Stimulated activated naive CD8-positive, alpha-beta T cell treated with anti-CD3 and anti-CD28 coated beads, Interleukin-15, Interleukin-2, amounts not matched to agents 100 ng/mL and 50 ng/mL, for 24 hours (primary cell): ENCODE measurements around the gene KRT83.

ENCODE experiments used
- H3K27ac Mint-ChIP-seq: one replicate; pipeline ENCODE4 v1.8.0; 2021; ENCODE audit warnings: mild to moderate bottlenecking, mixed read lengths
- H3K27me3 Mint-ChIP-seq: one replicate; pipeline ENCODE4 v1.8.0; 2021; ENCODE audit warnings: mixed read lengths
- H3K36me3 Mint-ChIP-seq: one replicate; pipeline ENCODE4 v1.8.0; 2021; ENCODE audit warnings: low read depth, mixed read lengths
- H3K4me1 Mint-ChIP-seq: one replicate; pipeline ENCODE4 v1.8.0; 2021; ENCODE audit warnings: low read depth, mixed read lengths
- H3K4me3 Mint-ChIP-seq: one replicate; pipeline ENCODE4 v1.8.0; 2021; ENCODE audit warnings: mild to moderate bottlenecking, mixed read lengths
- H3K9me3 Mint-ChIP-seq: one replicate; pipeline ENCODE4 v1.8.0; 2021; ENCODE audit warnings: mixed read lengths

KRT83 gene

GRCh38 chr12:52358575-52359350 lies 37.6 kb upstream of the KRT83 start:
- Mint-ChIP-seq H3K4me1 (peaks cover 28% of the 10 kb centered on the region), H3K4me3 (no peak overlapping the region), H3K36me3 (no peaks in the 10 kb centered on the region), H3K9me3 (no peaks in the 10 kb centered on the region), H3K27me3 (peaks cover 4% of the 10 kb centered on the region), H3K27ac (no peak overlapping the region)

- peaks cover 7% of the 10 kb centered on the region for H3K27me3 Mint-ChIP-seq
- no peak overlapping the region for H3K4me3 Mint-ChIP-seq
- no peaks in the 10 kb centered on the region for H3K9me3 Mint-ChIP-seq
- H3K36me3 Mint-ChIP-seq = no peaks in the 10 kb centered on the region
- H3K27ac Mint-ChIP-seq = no peak overlapping the region
- peaks cover 42% of the 10 kb centered on the region for H3K4me1 Mint-ChIP-seq
These were observed 35.8 kb upstream of the KRT83 start for GRCh38 chr12:52356762-52357580.

GRCh38 chr12:52356031-52356761 lies 35.0 kb upstream of the KRT83 start:
- Mint-ChIP-seq H3K27ac (no peak overlapping the region), H3K4me3 (no peak overlapping the region), H3K4me1 (peaks cover 49% of the 10 kb centered on the region), H3K36me3 (no peaks in the 10 kb centered on the region), H3K9me3 (no peaks in the 10 kb centered on the region), H3K27me3 (peaks cover 11% of the 10 kb centered on the region)

DNA sequence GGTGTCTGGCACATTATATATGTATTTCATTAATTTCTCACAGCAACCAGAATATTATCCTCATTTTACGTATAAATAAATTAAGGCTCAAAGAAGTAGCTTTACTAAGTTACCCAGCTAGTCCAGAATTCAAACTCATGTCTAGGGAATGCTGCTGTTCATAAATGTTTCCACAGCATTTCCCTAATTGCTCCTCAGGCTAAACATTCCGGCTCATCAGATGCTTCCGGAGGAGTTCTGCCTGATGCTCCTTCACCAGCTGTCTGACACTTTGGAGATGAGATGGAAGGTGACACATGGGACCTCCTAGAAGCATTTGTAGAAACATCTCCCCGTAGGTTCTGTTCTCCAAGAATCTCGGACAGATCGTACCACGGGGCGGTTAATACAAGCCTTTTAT lies 34.0 kb upstream of the KRT83 start:
- H3K4me3 Mint-ChIP-seq = no peak overlapping the region
- peaks cover 53% of the 10 kb centered on the region for H3K4me1 Mint-ChIP-seq
- peaks cover 11% of the 10 kb centered on the region for H3K27me3 Mint-ChIP-seq
- no peaks in the 10 kb centered on the region for H3K9me3 Mint-ChIP-seq
- H3K36me3 Mint-ChIP-seq = no peaks in the 10 kb centered on the region
- H3K27ac Mint-ChIP-seq = no peak overlapping the region

GRCh38 chr12:52354200-52354599 lies 33.0 kb upstream of the KRT83 start:
- H3K27me3 Mint-ChIP-seq = peaks cover 14% of the 10 kb centered on the region
- no peaks in the 10 kb centered on the region for H3K36me3 Mint-ChIP-seq

DNA sequence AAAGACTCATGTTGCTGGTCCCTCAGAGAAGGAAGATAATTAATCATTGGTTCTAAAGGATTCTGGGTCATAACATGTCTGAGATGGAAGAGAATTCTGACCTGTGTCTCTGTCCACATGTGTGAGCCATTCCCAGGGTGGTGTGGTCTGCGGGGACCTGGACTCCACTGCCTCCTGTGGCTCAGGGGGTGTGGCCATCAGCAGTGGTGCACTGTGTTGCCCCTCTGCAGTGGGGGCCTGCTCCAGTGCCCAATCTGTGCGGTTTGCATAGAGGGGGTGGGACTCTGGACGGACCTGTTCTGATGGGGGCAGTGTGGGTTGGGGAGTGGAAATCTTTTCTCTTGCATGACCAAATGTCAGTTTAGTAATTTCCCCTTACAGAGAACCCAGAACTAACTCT lies 32.6 kb upstream of the KRT83 start:
- no peak overlapping the region for H3K27ac Mint-ChIP-seq
- no peaks in the 10 kb centered on the region for H3K36me3 Mint-ChIP-seq
- no peaks in the 10 kb centered on the region for H3K9me3 Mint-ChIP-seq
- peaks cover 43% of the 10 kb centered on the region for H3K4me1 Mint-ChIP-seq
- H3K27me3 Mint-ChIP-seq = peaks cover 15% of the 10 kb centered on the region
- H3K4me3 Mint-ChIP-seq = no peak overlapping the region

More at GRCh38 chr12:52354200-52354599, 33.0 kb upstream of the KRT83 start:
- Mint-ChIP-seq H3K9me3 (no peaks in the 10 kb centered on the region), H3K4me3 (no peak overlapping the region), H3K4me1 (peaks cover 47% of the 10 kb centered on the region), H3K27ac (no peak overlapping the region)

- peaks cover 35% of the 10 kb centered on the region for H3K4me1 Mint-ChIP-seq
- H3K36me3 Mint-ChIP-seq = no peaks in the 10 kb centered on the region
- H3K27ac Mint-ChIP-seq = no peak overlapping the region
- peaks cover 15% of the 10 kb centered on the region for H3K27me3 Mint-ChIP-seq
- no peak overlapping the region for H3K4me3 Mint-ChIP-seq
- no peaks in the 10 kb centered on the region for H3K9me3 Mint-ChIP-seq
These were observed 31.8 kb upstream of the KRT83 start for GRCh38 chr12:52352951-52353350.

GRCh38 chr12:52351196-52352059 lies 30.2 kb upstream of the KRT83 start:
- Mint-ChIP-seq H3K9me3 (no peaks in the 10 kb centered on the region), H3K4me1 (peaks cover 29% of the 10 kb centered on the region), H3K27ac (peak overlapping the region; percentile 64), H3K4me3 (no peak overlapping the region), H3K36me3 (no peaks in the 10 kb centered on the region), H3K27me3 (peaks cover 15% of the 10 kb centered on the region)

DNA sequence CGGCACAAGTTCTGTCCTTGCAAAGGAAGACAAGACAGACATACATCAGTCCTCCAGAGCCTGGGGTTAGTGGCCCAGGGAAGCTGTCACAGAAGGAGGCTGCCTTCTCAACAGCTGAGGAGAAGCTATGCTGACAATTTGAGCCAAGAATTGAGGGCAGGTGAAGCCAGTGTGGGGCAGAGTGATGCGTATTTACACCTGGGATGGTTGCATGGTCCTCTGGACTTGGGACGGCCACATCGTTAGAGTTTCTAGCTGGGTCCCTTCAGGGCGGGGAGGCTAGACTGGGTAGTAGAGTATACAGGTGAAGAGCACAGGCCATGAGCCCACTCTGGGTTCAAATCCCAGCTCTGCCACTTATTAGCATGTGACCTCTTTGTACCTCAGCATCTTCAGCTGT lies 29.6 kb upstream of the KRT83 start:
- Mint-ChIP-seq H3K27me3 (peaks cover 15% of the 10 kb centered on the region), H3K4me1 (peaks cover 29% of the 10 kb centered on the region), H3K4me3 (no peak overlapping the region), H3K9me3 (no peaks in the 10 kb centered on the region), H3K36me3 (no peaks in the 10 kb centered on the region), H3K27ac (no peak overlapping the region)

DNA sequence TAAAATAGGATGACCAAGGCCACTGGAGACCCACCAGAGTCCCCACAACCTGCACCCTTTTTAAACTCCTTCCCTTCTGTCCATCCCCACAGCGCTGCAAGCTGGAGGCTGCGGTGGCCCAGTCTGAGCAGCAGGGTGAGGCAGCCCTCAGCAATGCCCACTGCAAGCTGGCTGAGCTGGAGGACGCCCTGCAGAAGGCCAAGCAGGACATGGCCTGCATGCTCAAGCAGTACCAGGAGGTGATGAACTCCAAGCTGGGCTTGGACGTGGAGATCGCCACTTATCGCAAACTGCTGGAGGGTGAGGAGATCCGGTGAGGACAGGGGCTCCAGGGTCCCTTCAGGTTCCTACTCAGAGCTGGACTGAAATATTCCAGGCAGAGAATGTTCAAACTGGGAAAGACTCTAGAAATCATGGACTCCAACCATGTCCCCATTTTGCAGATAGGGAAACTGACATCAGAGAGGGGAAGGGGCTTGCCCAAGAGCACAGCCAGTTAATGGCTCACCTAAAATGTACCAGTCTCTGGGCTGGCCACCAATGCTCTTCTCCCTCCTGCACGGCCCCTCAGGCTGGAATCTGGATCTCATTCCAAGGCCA lies 28.9 kb upstream of the KRT83 start:
- no peak overlapping the region for H3K4me3 Mint-ChIP-seq
- no peaks in the 10 kb centered on the region for H3K9me3 Mint-ChIP-seq

GRCh38 chr12:52349196-52349595 lies 28.0 kb upstream of the KRT83 start:
- Mint-ChIP-seq H3K27me3 (peaks cover 16% of the 10 kb centered on the region), H3K4me1 (peaks cover 28% of the 10 kb centered on the region), H3K27ac (no peak overlapping the region), H3K4me3 (no peak overlapping the region), H3K9me3 (no peaks in the 10 kb centered on the region), H3K36me3 (no peaks in the 10 kb centered on the region)

More for the DNA sequence above, 28.9 kb upstream of the KRT83 start:
- Mint-ChIP-seq H3K27me3 (peaks cover 15% of the 10 kb centered on the region), H3K27ac (no peak overlapping the region), H3K36me3 (no peaks in the 10 kb centered on the region), H3K4me1 (peaks cover 29% of the 10 kb centered on the region)

DNA sequence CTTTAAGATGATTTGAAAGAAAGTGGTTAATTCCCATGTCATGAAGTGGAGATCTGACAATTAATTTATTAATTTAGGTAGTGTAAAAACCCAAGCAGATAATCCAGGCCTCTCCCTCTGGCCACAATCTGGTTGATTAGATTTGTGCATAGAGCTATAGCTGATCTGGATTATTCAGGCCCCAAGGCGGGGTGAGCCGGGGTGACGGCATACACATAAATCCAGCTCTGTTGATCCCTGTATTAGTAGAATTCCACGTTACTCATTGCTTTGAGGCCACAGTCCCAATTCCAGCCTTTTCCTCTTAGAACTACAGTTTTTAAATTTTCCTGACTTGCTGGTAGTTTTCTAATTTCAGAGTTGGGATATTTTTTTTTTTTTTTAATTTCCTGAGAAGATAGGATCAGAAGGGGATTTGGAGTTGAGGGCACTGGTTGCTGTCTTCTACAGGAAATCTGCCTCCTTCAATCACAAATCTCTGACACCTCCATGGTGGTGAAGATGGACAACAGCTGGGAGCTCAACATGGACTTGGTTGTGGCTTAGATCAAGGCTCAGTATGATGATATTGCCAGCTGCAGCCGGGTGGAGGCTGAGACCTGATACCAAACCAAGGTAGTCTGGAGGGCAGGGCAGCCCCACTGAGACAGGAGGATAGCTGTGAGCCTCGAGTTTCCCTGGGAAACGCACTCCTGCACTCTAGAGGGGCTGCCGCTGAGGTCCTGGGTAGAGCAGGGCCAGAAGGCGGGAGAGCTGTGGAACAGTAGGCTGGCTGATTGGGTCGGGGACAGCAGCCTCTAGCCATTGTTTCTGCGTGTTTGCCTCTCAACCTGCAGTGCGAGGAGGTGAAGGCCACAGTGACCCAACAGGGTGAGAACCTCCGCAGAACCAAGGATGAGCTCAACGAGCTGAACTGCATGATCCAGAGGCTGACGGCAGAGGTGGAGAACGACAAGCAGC lies 26.6 kb upstream of the KRT83 start:
- Mint-ChIP-seq H3K27ac (no peak overlapping the region), H3K36me3 (no peaks in the 10 kb centered on the region), H3K4me1 (peaks cover 20% of the 10 kb centered on the region), H3K4me3 (no peak overlapping the region), H3K27me3 (peaks cover 11% of the 10 kb centered on the region), H3K9me3 (no peaks in the 10 kb centered on the region)

DNA sequence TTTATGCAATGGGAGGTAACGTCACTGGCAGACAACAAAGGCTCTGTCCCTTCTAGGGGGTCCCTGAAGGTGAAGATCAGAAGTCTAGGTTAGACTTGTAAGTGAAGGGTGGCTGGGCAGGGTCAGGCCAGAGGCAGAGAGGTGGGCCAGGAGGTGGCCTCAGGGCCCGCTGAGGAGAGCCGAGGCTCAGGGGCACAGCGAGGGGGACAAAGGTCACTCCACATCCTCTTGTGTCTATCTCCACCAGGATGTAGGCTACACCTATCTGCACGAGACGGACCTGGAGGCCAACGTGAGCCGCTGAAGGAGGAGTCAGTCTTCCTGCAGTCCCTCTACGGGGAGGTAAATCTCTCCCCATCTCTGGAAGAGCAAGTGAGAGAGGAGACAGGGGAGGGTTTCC lies 25.8 kb upstream of the KRT83 start:
- Mint-ChIP-seq H3K36me3 (no peaks in the 10 kb centered on the region), H3K27ac (no peak overlapping the region), H3K27me3 (peaks cover 11% of the 10 kb centered on the region), H3K4me3 (no peak overlapping the region), H3K9me3 (no peaks in the 10 kb centered on the region), H3K4me1 (peaks cover 12% of the 10 kb centered on the region)
